Stimulated activated CD4-positive, alpha-beta T cell treated with anti-CD3 and anti-CD28 coated beads, Interleukin-2, amount 100 ng/mL, for 4 hours (primary cell): ENCODE measurements around the gene CASTOR1.

Experiments used
- DNase-seq: peaks from one replicate; pipeline ENCODE4 v3.0.0-alpha.2; 2020; ENCODE audit warnings: low read depth

The CASTOR1 gene

DNA sequence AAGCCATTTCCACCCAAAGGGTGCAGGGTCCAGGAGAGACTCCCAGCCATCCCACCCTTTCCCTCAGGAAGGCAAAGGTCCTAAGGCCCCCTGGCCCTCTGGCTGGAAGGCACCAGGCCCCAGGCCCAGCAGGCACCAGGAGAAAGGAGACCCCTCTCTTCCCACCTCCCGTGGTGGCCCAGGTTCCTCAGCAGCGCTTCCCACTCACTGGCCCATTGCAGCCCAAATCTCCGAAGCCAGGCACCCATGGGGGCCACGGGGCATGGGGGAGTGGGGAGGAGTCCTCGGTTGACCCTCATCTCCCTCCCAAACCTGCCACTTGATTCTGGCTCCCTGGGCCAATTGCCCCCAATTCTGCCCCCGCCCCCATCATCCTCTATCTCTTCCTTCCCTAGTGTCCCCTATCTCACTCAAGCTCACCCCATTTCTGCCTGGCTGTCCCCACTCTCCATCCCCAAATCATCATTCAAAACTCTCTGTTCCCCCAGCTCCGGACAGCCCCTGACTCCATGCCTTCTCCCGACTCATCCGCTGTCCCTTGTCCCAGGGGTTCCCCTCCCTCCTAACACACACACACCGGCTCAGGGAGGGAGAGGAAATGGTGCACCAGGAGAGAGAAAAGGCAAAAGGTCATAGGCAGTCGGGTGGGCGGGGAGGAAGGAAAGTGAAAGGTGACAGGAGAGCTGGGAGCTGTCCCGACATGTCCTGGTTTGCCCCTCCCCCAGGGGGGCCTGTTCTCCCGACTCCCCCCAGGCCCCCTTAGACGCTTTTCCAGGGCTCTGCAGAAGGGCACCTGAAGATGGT is 43.9 kb downstream of the CASTOR1 start:
- DNase-seq: no peak

GRCh38 chr22:30244641-30245040 is 44.7 kb downstream of the CASTOR1 start:
- no peak for DNase-seq

- no peak for DNase-seq
Observed at GRCh38 chr22:30244066-30244465, 45.2 kb downstream of the CASTOR1 start.

- no peak for DNase-seq
Observed at GRCh38 chr22:30243661-30244060, 45.6 kb downstream of the CASTOR1 start.

DNA sequence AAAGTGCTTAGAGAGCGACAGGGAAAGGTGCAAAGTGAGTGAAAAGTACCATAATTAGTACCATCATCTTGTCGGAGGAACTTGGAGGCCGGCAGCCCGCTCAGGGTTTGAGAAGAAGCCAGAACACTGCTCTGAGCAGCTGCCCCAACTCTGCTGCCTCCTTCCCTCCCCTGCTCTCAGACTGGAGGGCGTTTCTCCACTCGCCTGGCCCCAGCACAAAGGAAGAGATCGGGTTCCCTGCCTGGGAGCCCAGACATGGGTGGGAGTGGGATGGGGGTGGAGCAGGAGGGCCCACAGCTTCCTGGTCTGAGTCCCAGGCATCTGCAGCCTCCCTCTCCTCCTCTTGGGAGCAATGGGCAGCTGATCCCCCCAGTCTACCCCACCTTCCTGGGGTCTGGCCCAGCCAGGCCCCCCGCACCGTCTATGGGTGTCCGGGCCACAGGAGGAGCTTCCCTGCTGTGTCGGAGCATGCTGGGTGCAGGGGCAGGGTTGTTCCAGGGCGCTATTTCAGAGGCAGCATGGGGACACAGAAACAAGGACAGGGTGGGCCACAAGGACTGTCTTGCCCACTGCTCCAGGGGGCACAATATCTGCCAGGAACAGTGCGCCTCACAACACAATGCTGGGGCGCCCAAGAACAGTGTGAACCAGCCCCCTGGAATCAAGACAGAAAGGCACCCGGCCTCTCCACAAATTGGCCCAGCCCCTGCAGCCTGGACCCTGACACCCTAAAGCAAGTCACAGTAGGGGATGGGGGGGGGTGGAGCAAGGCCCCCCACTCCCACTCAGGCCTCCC is 47.5 kb downstream of the CASTOR1 start:
- no peak for DNase-seq

DNA sequence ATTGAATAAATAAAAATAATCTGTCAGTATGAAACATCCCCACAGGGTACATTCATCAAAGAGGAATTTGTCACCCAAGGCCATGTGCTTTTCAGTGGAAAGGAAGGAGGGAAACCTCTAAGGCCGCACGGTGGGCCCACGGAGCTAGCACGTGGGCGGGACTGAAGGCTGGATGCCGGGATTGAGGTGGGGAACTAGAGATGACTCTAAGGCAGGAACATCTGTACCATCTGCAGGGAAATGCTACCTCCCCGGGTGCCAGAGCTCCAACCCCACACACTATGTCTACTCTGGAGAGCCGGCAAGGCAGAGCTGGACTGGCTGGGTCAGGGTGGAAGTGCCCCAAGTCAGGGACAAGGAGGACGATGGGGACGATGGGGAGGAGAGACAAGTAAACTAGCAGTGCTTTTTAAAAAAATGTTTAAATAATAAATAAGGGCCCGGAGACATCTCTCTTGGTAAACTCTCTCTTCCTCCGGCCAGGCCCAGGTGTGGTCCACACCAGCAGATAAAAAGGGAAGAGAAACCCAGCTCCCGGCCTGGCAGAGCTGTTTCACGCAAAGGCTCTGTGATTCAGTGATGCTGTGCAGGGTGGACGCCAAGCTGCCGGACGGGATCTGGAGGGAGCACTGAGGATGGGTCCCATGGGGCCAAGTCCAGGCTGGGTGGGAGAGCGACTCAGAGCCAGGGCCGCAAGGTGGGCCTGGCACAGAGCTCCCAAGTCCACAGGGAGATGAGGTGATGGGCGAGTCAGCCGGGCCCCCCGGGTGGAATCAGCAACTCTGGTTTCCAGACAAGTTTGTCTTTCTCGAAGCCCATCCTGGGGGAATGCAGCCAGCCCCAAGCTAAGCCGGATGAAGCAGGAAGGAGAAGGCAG is 48.5 kb downstream of the CASTOR1 start:
- no peak for DNase-seq

- DNase-seq: no peak
Observed at GRCh38 chr22:30239488-30240405, 49.6 kb downstream of the CASTOR1 start.

GRCh38 chr22:30238661-30239487 is 50.4 kb downstream of the CASTOR1 start:
- DNase-seq: no peak

DNA sequence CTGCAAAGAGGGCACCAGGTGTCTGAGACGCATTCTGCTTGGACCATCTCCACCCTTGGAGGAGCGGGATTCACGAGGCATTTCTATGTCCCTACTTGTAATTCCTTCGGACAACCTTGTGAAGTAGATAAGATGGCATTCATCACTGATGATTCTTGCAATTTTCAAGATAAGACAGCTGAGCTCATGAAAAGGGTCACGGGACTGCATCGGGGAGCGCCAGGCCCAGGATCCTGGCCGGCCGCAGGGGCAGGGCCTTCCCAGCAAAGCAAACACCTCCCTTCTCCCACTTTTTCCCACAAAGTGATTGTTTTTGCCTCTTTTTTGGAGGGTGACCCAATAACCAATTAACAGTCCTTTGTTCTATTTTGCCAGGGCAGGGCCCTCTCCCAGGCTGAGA is 51.2 kb downstream of the CASTOR1 start:
- no peak for DNase-seq

- DNase-seq: no peak
Observed at GRCh38 chr22:30236875-30237274, 52.4 kb downstream of the CASTOR1 start.

DNA sequence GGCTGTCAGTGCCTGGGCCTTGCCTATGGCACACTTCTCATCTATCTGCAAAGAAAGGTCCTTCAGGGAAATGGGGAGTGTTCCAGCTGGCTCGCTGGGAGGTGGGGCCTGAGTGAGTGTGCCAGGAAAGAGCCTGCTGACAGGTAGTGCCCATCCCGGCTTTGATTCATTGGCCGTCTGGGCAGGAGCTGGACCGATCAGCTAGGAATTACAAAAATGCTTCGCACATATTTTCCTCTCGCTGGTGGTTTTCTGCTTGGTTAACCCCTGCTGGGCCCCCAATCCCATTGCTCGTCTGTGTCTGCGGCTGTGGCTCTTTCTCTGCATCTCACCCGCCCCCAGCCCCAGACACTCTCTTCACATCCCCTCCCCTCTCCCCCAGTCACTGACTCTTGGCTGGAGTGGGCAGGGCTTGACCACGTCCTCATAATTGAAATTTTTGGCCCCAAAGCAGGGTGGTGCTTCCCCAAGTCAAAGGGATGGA is 53.6 kb downstream of the CASTOR1 start:
- no peak for DNase-seq
